GM21381 (cell line): ENCODE data around the gene SAMD8.
A peak's percentile ranks its signal among the peaks of the same experiment; 100 is the strongest.

Experiments
- ATAC-seq: cut with Tn5 transposase; IDR thresholded peaks from one replicate; pipeline ENCODE4 v1.9.1; 2021; ENCODE audit warnings: mild to moderate bottlenecking, moderate library complexity; ENCODE audit not compliant: unreplicated experiment

The SAMD8 gene

GRCh38 chr10:75111365-75111906 is at the start of gene SAMD8:
SAMD8 (plus strand) TSS chr10:75111656; CDS start chr10:75150529, 38,873 bp downstream.
- ATAC-seq = peak; percentile 64

- no peak for ATAC-seq
These were observed 49.5 kb upstream of the SAMD8 start for GRCh38 chr10:75061709-75062505.

GRCh38 chr10:75062506-75063299 is 48.8 kb upstream of the SAMD8 start:
- no peak for ATAC-seq

- no peak for ATAC-seq
These were observed 47.8 kb upstream of the SAMD8 start for GRCh38 chr10:75063461-75064230.

GRCh38 chr10:75065076-75065475 is 46.4 kb upstream of the SAMD8 start:
- no peak for ATAC-seq

GRCh38 chr10:75066271-75066670 is 45.2 kb upstream of the SAMD8 start:
- ATAC-seq = no peak

- no peak for ATAC-seq
These were observed 44.2 kb upstream of the SAMD8 start for GRCh38 chr10:75067272-75067671.

- no peak for ATAC-seq
These were observed 42.9 kb upstream of the SAMD8 start for GRCh38 chr10:75068523-75068922.

GRCh38 chr10:75070476-75070875 is 41.0 kb upstream of the SAMD8 start:
- ATAC-seq = no peak

- no peak for ATAC-seq
These were observed 40.5 kb upstream of the SAMD8 start for GRCh38 chr10:75070961-75071428.

- ATAC-seq = no peak
These were observed 39.7 kb upstream of the SAMD8 start for GRCh38 chr10:75071756-75072155.

GRCh38 chr10:75072727-75073126 is 38.7 kb upstream of the SAMD8 start:
- ATAC-seq = no peak

GRCh38 chr10:75073442-75073841 is 38.0 kb upstream of the SAMD8 start:
- ATAC-seq = no peak

GRCh38 chr10:75074711-75075445 is 36.6 kb upstream of the SAMD8 start:
- no peak for ATAC-seq

- ATAC-seq = no peak
These were observed 35.1 kb upstream of the SAMD8 start for GRCh38 chr10:75076348-75076747.

GRCh38 chr10:75079436-75080083 is 31.9 kb upstream of the SAMD8 start:
- ATAC-seq = no peak

- no peak for ATAC-seq
These were observed 30.9 kb upstream of the SAMD8 start for GRCh38 chr10:75080554-75080953.

GRCh38 chr10:75081379-75081778 is 30.1 kb upstream of the SAMD8 start:
- ATAC-seq = no peak

- no peak for ATAC-seq
These were observed 27.3 kb upstream of the SAMD8 start for GRCh38 chr10:75083972-75084833.
